Measurements from ENCODE around the gene DDX49. TPM values are rescaled to one million over a fixed set of nuclear protein-coding genes. Genes with fewer than 3 reads are reported as not detected.
A peak's percentile ranks its signal among the peaks of the same experiment; 100 is the strongest.

The DDX49 gene
- total and polyA plus RNA-seq, 2 of the 4 experiments (the other 2 are of a cell fraction) = 50.9 to 52.1 TPM

DNA sequence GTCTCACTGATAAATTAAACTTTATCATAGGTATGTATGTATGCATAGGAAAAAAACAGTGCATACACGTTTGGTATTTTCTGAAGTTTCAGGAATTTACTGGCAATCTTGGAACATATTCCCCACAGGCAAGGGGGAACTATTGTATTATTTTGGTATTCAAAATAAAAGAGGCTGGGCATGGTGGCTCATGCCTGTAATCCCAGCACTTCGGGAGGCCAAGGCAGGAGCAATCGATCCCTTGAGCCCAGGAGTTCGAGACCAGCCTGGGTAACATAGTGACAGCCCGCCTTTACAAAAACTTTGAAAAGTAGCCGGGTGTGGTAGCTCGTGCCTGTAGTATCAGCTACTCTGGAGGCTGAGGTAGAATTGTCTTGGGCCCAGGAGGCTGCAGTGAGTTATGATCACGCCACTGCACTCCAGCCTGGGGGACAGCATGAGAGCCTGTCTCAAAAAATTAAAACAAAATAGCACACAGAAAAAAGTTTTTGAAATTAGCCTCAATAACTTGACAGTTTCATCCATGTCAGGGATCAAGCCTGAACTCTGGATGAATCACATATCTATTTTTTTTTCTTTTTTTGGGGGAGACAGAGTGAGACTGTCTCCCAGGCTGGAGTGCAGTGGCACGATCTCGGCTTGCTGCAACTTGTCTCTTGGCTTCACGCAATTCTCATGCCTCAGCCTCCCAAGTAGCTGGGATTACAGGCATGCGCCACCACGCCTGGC lies 50.6 kb downstream of the DDX49 start:
- H3K4ac ChIP-seq (ENCODE audit: low read depth, low read length) = peak overlapping the region; percentile 82
- H3K4me2 ChIP-seq (ENCODE audit: low read depth, low read length) = no peak overlapping the region
- peak overlapping the region; percentile 60; the same call in 1 of the 3 replicates for H2BK15ac ChIP-seq (ENCODE audit: low read depth, low read length)
- no peaks in the 10 kb centered on the region for H3K36me3 ChIP-seq (ENCODE audit: control insufficient read depth, insufficient read depth, low read length)
- dilution Hi-C loops (cut with HindIII; ENCODE audit: low sequenced_read_pairs, unreplicated experiment) = no loop called here
- no peaks in the 10 kb centered on the region for H3K9me1 ChIP-seq (ENCODE audit: insufficient read depth, low read length)
- DNase-seq = no peak
- no peak for TF ChIP-seq CHD1 (IDR thresholded peaks at IDR 0.05; ENCODE audit: low read depth, low read length)
- no peak for TF ChIP-seq MXI1 (IDR thresholded peaks at IDR 0.05; ENCODE audit: borderline replicate concordance, low read depth, low read length)
- TF ChIP-seq, protein P1, sequence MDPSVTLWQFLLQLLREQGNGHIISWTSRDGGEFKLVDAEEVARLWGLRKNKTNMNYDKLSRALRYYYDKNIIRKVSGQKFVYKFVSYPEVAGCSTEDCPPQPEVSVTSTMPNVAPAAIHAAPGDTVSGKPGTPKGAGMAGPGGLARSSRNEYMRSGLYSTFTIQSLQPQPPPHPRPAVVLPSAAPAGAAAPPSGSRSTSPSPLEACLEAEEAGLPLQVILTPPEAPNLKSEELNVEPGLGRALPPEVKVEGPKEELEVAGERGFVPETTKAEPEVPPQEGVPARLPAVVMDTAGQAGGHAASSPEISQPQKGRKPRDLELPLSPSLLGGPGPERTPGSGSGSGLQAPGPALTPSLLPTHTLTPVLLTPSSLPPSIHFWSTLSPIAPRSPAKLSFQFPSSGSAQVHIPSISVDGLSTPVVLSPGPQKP (IDR thresholded peaks at IDR 0.05; ENCODE audit: borderline replicate concordance, low read depth, low read length) = no peak
- no peak for TF ChIP-seq CEBPB (IDR thresholded peaks at IDR 0.05; ENCODE audit: low read depth, low read length)
- TF ChIP-seq MAZ (IDR thresholded peaks at IDR 0.05; ENCODE audit: borderline replicate concordance, low read depth, low read length) = no peak
- CTCF ChIA-PET = no interaction called here
- peak overlapping the region; percentile 39; the same call in 1 of the 2 replicates for H3K27ac ChIP-seq (ENCODE audit: insufficient read depth, low read length)
- H3K18ac ChIP-seq (ENCODE audit: low read depth, low read length) = peak overlapping the region; percentile 29; the same call in 1 of the 2 replicates
- POLR2A ChIA-PET (ENCODE audit: unreplicated experiment) = no interaction called here
- peak; percentile 7 for ATAC-seq (ENCODE audit: low read depth)
- H3K4me3 ChIP-seq (ENCODE audit: insufficient read depth, low read depth, low read length) = no peak overlapping the region
- in situ Hi-C loops (cut with MboI; ENCODE audit: low sequenced_read_pairs) = no loop called here
- no peaks in the 10 kb centered on the region for H4K20me1 ChIP-seq (ENCODE audit: insufficient read depth, low read length)
- WGBS, 2 experiments (ENCODE audit: extremely low coverage in 2 of 2, insufficient read length in 1 of 2) = 96% methylated on average over 6 of the region's 13 CpGs; no CpG with 5 or more reads in 1 of the 2 experiments
- H3K23ac ChIP-seq (ENCODE audit: low read depth, low read length) = peak overlapping the region; percentile 24; the same call in 1 of the 2 replicates
- peak overlapping the region in 1 of 2 experiments; percentile 48; a peak in 2 of 4 replicates for H4K8ac ChIP-seq (ENCODE audit: low read depth in 2 of 2, low read length in 2 of 2)
- no peaks in the 10 kb centered on the region for H3K9me3 ChIP-seq (ENCODE audit: control insufficient read depth, insufficient read depth, low read length)
- H2AK9ac ChIP-seq (replicated peaks; ENCODE audit: low read depth, low read length, poor library complexity) = peak overlapping the region; percentile 91
- H3K56ac ChIP-seq (ENCODE audit: extremely low read depth, insufficient read depth, low read length) = no peak overlapping the region
- no TSS peak for BruUV-seq (replicated peaks)
- intact Hi-C loops (cut with micrococcal nuclease) = no loop called here
- peak overlapping the region; percentile 63 for H2AK5ac ChIP-seq (ENCODE audit: low read depth, low read length)
- H3K9ac ChIP-seq (ENCODE audit: low read depth, low read length) = 0 out of 2 replicates have a peak overlapping the region, but pooled peaks have one; percentile 31
- H3K79me1 ChIP-seq (ENCODE audit: low read depth in 1 of 2, low read length in 2 of 2) = no peaks in the 10 kb centered on the region
- peak overlapping the region; percentile 38 for H4K91ac ChIP-seq (ENCODE audit: insufficient read depth, low read depth, low read length)
- no peaks in the 10 kb centered on the region for H3K27me3 ChIP-seq (ENCODE audit: control insufficient read depth, insufficient read depth, low read length)
- peak overlapping the region; percentile 79 for H2AFZ ChIP-seq (replicated peaks; ENCODE audit: low read length, poor library complexity)
- peak overlapping the region; percentile 58; the same call in 1 of the 2 replicates for H3K14ac ChIP-seq (replicated peaks; ENCODE audit: low read depth, low read length)
- H2BK5ac ChIP-seq (ENCODE audit: low read depth, low read length, poor library complexity, severe bottlenecking) = peak overlapping the region; percentile 44
- peaks cover 12% of the 10 kb centered on the region for H3K4me1 ChIP-seq (ENCODE audit: control insufficient read depth, insufficient read depth, low read length)
- H2BK20ac ChIP-seq (ENCODE audit: low read depth, low read length) = peak overlapping the region; percentile 57
- H4K5ac ChIP-seq (ENCODE audit: low read depth, low read length) = peak overlapping the region; percentile 14; the same call in 1 of the 2 replicates
- H2BK120ac ChIP-seq (ENCODE audit: low read depth, low read length) = peak overlapping the region; percentile 88
